NT2/D1 (cell line): ENCODE data around the gene ABCG2.

Experiments
- SUZ12 ChIP-seq: IDR thresholded peaks from 2 replicates; pipeline ENCODE4 v1.6.1; 2011; ENCODE audit not compliant: insufficient read length, insufficient read depth; ENCODE audit errors: extremely low read depth
- YY1 ChIP-seq: IDR thresholded peaks from 2 replicates; pipeline ENCODE4 v1.6.1; 2011; ENCODE audit not compliant: insufficient read length, insufficient read depth
- ZNF274 ChIP-seq: IDR thresholded peaks from 2 replicates; pipeline ENCODE4 v1.6.1; 2011; ENCODE audit warnings: mild to moderate bottlenecking, low read depth, low read length

- TF ChIP-seq ZNF274 (no peak), YY1 (no peak), SUZ12 (no peak)
Measured at GRCh38 chr4:88109123-88109881, 49.1 kb downstream of the ABCG2 start.
